GM12892 (cell line): ENCODE results near the gene ABCB10.

Source experiments
- POLR2A ChIP-seq: IDR thresholded peaks from 2 replicates; pipeline ENCODE4 v1.6.1; 2011; ENCODE audit warnings: low read depth, low read length, control low read depth
- POLR2AphosphoS5 ChIP-seq: IDR thresholded peaks from 2 replicates; pipeline ENCODE4 v1.6.1; 2011; ENCODE audit warnings: low read depth, low read length, control low read depth

DNA sequence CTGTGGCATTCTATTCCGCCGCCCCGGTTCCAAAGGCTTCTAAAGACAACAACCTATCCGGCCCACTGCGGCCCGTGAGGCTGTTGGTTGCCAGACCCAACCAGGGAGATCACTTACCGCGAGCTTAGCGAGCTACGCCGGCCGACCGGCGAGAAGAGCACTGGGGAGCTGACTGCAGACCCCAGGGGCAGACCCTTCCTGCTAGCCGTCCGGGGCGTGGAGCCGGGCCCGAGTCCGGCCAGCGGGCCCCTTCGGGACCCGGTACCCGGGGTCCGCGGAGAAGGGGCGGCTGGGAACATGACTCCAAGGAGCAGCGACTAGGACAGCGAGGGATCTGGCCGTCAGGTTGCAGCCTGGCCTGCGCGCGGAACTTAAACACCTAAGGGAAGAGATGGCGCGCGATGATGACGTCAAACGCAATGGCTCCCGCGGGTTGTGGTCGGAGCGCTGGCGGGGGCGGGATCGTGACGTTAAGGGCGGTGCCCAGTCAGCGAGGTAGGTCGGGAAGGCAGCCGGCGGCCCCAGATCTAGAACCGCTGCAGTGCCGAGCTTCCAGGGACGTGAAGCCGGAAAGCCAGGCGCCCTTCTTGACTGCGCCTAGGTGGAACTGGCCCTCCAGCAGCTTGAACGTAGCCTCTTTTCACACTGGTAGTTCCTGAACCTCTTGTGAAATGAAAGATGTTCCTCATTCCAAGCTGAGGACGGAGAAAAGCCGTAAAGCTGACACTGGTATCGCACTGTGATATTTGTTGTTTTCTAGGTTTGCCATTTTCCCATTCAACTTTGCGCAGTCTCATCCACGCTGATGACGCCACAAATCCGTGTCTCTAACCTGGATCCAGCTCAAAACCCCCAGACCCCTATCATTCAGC lies 50.3 kb downstream of the ABCB10 start, which contains the start of gene NUP133:
- TF ChIP-seq POLR2A (peak; percentile 94), POLR2AphosphoS5 (peak; percentile 95)
